Neural cell (in vitro differentiated cells): Measurements from ENCODE around the gene MYO5A.

Experiments
- EP300 ChIP-seq: fragments of 450-650 bp; conservative IDR thresholded peaks from 2 replicates; pipeline ENCODE4 v1.6.1; 2014; ENCODE audit warnings: antibody characterized with exemption, mild to moderate bottlenecking, moderate library complexity; ENCODE audit not compliant: poor library complexity, severe bottlenecking
- EZH2 ChIP-seq: fragments of 200-600, 300-800 bp; shearing (Covaris generic), sonication (generic); IDR thresholded peaks from 2 replicates; pipeline ENCODE4 v1.6.1; 2014; ENCODE audit warnings: antibody characterized with exemption, low read length, borderline replicate concordance, mild to moderate bottlenecking; ENCODE audit not compliant: insufficient read depth, poor library complexity, severe bottlenecking
- MXI1 ChIP-seq: fragments of 450-650 bp; conservative IDR thresholded peaks from 2 replicates; pipeline ENCODE4 v1.6.1; 2014; ENCODE audit warnings: antibody characterized with exemption, mild to moderate bottlenecking; ENCODE audit not compliant: poor library complexity, severe bottlenecking
- POLR2AphosphoS5 ChIP-seq: IDR thresholded peaks from 2 replicates; pipeline ENCODE4 v1.6.1; 2012
- SMC3 ChIP-seq: fragments of 450-650 bp; conservative IDR thresholded peaks from 2 replicates; pipeline ENCODE4 v1.6.1; 2014; ENCODE audit warnings: antibody characterized with exemption, mild to moderate bottlenecking, moderate library complexity; ENCODE audit not compliant: poor library complexity
- TAF1 ChIP-seq: IDR thresholded peaks from 2 replicates; pipeline ENCODE4 v1.6.1; 2012; ENCODE audit warnings: low read depth
- TF ChIP-seq, protein P1 (sequence below): IDR thresholded peaks from 2 replicates; pipeline ENCODE4 v1.6.1; 2012; ENCODE audit warnings: borderline replicate concordance
- TF ChIP-seq, protein P2 (sequence below): fragments of 450-650 bp; IDR thresholded peaks from 2 replicates; pipeline ENCODE4 v1.5.1; 2014; ENCODE audit warnings: antibody characterized with exemption, mild to moderate bottlenecking, moderate library complexity; ENCODE audit not compliant: poor library complexity, severe bottlenecking

DNA sequence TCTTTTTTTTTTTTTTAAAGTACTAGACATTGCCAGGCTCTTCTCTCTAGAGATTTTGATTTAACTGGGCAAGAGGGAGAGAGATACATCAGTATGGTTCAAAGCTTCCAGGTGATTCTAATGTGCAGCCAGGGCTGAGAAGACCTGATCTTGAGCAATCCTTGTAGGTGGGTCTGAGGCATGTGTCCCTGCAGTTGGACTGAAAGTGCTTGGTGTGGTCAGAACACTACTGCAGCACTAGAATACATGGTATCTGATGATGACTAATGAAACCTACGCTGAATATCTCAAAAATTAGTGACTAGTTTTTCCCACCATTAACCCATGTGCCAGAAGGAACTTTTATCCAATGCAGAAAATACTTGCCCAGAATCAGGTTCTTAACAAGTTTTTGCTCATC lies 198.7 kb downstream of the MYO5A start:
- TF ChIP-seq SMC3, result no peak
- TF ChIP-seq EZH2, result no peak
- TF ChIP-seq, protein P1, sequence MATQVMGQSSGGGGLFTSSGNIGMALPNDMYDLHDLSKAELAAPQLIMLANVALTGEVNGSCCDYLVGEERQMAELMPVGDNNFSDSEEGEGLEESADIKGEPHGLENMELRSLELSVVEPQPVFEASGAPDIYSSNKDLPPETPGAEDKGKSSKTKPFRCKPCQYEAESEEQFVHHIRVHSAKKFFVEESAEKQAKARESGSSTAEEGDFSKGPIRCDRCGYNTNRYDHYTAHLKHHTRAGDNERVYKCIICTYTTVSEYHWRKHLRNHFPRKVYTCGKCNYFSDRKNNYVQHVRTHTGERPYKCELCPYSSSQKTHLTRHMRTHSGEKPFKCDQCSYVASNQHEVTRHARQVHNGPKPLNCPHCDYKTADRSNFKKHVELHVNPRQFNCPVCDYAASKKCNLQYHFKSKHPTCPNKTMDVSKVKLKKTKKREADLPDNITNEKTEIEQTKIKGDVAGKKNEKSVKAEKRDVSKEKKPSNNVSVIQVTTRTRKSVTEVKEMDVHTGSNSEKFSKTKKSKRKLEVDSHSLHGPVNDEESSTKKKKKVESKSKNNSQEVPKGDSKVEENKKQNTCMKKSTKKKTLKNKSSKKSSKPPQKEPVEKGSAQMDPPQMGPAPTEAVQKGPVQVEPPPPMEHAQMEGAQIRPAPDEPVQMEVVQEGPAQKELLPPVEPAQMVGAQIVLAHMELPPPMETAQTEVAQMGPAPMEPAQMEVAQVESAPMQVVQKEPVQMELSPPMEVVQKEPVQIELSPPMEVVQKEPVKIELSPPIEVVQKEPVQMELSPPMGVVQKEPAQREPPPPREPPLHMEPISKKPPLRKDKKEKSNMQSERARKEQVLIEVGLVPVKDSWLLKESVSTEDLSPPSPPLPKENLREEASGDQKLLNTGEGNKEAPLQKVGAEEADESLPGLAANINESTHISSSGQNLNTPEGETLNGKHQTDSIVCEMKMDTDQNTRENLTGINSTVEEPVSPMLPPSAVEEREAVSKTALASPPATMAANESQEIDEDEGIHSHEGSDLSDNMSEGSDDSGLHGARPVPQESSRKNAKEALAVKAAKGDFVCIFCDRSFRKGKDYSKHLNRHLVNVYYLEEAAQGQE, result no peak
- TF ChIP-seq, protein P2, sequence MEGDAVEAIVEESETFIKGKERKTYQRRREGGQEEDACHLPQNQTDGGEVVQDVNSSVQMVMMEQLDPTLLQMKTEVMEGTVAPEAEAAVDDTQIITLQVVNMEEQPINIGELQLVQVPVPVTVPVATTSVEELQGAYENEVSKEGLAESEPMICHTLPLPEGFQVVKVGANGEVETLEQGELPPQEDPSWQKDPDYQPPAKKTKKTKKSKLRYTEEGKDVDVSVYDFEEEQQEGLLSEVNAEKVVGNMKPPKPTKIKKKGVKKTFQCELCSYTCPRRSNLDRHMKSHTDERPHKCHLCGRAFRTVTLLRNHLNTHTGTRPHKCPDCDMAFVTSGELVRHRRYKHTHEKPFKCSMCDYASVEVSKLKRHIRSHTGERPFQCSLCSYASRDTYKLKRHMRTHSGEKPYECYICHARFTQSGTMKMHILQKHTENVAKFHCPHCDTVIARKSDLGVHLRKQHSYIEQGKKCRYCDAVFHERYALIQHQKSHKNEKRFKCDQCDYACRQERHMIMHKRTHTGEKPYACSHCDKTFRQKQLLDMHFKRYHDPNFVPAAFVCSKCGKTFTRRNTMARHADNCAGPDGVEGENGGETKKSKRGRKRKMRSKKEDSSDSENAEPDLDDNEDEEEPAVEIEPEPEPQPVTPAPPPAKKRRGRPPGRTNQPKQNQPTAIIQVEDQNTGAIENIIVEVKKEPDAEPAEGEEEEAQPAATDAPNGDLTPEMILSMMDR, result no peak
- TF ChIP-seq POLR2AphosphoS5, result no peak
- no peak for TF ChIP-seq EP300
- no peak for TF ChIP-seq TAF1
- no peak for TF ChIP-seq MXI1
